ENCODE data around the gene TNNI2. TPM values are rescaled to one million over a fixed set of nuclear protein-coding genes. Genes with fewer than 3 reads are reported as not detected.

The TNNI2 gene
- total RNA-seq, 1 donor from 2014 or later: 0.27 TPM

DNA sequence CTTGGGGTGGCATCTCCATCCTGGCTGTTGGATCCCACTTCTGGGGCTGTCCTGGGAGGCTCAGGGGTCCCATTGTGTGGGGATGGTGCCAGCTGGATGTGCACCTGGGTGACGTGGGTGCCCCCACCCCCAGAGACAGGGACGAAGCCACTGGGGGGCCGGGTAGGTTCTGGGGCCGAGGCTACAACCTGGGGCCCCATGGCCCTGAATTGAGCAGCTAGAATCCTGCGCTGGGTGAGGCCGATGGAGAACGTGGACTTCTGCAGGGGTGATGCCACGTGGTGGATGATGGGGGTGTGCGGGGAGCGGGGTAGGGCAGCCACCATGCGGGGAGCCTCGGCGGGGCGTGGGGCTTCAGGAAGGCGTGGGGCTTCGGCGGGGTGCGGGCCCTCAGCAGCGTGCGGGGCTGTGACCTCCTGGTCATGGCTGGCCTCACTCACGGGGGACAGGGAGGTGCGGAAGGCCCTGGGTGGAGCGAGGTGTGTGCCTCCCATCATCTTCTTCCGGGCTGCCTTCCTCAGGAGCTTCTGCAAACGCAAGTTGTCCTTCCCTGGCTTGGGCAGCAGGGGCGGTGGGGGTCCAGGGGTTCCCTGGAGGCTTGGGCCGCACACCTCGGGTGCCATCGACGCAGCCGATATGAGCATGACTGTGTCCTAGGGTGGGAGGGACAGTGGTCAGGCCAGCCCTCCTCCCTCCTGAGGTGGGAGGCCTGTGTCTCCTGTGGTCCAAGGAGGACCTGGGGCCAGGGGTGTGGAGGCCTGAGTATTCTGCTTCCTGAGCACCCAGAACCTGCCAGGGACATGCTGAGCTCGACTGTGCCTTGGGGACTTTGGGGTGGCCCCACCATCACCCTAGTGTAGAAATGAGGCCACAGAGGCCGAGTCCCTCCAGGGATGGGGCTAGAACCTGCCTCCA lies 51.4 kb downstream of the TNNI2 start:
- peaks cover 17% of the 10 kb centered on the region for H3K4me1 Mint-ChIP-seq (ENCODE audit: low read depth)
- intact Hi-C loops (cut with micrococcal nuclease): loop anchor here (1.0 to 10.0 kb wide), 2 partner anchors 37 to 55 kb away; partner anchors contain the start of genes LSP1, SYT8 and TNNI2
- H3K4me3 Mint-ChIP-seq (ENCODE audit: low read depth): peak overlapping the region; percentile 60
- no peaks in the 10 kb centered on the region for H3K9me3 Mint-ChIP-seq
- peak overlapping the region; percentile 35 for H3K27ac Mint-ChIP-seq
- H3K27me3 Mint-ChIP-seq (ENCODE audit: low read depth): no peaks in the 10 kb centered on the region
- H3K36me3 Mint-ChIP-seq (ENCODE audit: low read depth): peaks cover 37% of the 10 kb centered on the region
- DNase-seq (ENCODE audit: low spot score): no peak

Other genes starting within 250 kb of the TNNI2 start
- not detected in 2 replicates for gene KRTAP5-2, start 240.7 kb upstream of the TNNI2 start, total RNA-seq
- gene KRTAP5-3, start 230.5 kb upstream of the TNNI2 start, total RNA-seq: not detected in 2 replicates
- gene KRTAP5-4, start 216.8 kb upstream of the TNNI2 start, total RNA-seq: not detected in 2 replicates
- not detected in 2 replicates for gene KRTAP5-5, start 209.2 kb upstream of the TNNI2 start, total RNA-seq
- not detected in 2 replicates for gene KRTAP5-6, start 141.8 kb upstream of the TNNI2 start, total RNA-seq
- 0.14 and 0.34 TPM in 2 replicates for gene IFITM10, start 88.4 kb upstream of the TNNI2 start, total RNA-seq
- 73.5 and 76.3 TPM in 2 replicates for gene CTSD, start 75.1 kb upstream of the TNNI2 start, total RNA-seq
- gene SYT8, start 4.0 kb upstream of the TNNI2 start, total RNA-seq: not detected in 2 replicates
- 442 and 449 TPM in 2 replicates for gene LSP1, start 14.1 kb downstream of the TNNI2 start, total RNA-seq
- gene PRR33, start 52.9 kb downstream of the TNNI2 start, total RNA-seq: 0.05 TPM in 1 of 2 replicates, not detected in the other
- 2.0 and 2.9 TPM in 2 replicates for gene TNNT3, start 80.7 kb downstream of the TNNI2 start, total RNA-seq
- 65.1 and 72.2 TPM in 2 replicates for gene MRPL23, start 108.4 kb downstream of the TNNI2 start, total RNA-seq
- gene H19, start 158.9 kb downstream of the TNNI2 start, total RNA-seq: 0.34 TPM in 1 of 2 replicates, not detected in the other

Data from activated T-helper 2 cell treated with anti-CD3 and anti-CD28 coated beads, Interferon-gamma antibody, Interleukin-2, Interleukin-4, amounts not matched to agents 10 μg/mL and 5 μg/mL and 100 μg/mL, durations not matched to agents 14 hours and 24 hours and 36 hours (primary cell).